ENCODE measurements around the gene HSPBP1.
A peak's percentile ranks its signal among the peaks of the same experiment; 100 is the strongest.
"Not testable (repeated sequence)": the region's sequence is repeated elsewhere in the genome, so short reads cannot be mapped to it uniquely, and the experiment has no call there.

Gene HSPBP1, protein sequence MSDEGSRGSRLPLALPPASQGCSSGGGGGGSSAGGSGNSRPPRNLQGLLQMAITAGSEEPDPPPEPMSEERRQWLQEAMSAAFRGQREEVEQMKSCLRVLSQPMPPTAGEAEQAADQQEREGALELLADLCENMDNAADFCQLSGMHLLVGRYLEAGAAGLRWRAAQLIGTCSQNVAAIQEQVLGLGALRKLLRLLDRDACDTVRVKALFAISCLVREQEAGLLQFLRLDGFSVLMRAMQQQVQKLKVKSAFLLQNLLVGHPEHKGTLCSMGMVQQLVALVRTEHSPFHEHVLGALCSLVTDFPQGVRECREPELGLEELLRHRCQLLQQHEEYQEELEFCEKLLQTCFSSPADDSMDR

GRCh38 chr19:55279770-55280643, at the start of gene HSPBP1:
HSPBP1 (minus strand) TSS chr19:55280110; CDS start chr19:55279608, 502 bp downstream.
- TF ChIP-seq, protein P1, sequence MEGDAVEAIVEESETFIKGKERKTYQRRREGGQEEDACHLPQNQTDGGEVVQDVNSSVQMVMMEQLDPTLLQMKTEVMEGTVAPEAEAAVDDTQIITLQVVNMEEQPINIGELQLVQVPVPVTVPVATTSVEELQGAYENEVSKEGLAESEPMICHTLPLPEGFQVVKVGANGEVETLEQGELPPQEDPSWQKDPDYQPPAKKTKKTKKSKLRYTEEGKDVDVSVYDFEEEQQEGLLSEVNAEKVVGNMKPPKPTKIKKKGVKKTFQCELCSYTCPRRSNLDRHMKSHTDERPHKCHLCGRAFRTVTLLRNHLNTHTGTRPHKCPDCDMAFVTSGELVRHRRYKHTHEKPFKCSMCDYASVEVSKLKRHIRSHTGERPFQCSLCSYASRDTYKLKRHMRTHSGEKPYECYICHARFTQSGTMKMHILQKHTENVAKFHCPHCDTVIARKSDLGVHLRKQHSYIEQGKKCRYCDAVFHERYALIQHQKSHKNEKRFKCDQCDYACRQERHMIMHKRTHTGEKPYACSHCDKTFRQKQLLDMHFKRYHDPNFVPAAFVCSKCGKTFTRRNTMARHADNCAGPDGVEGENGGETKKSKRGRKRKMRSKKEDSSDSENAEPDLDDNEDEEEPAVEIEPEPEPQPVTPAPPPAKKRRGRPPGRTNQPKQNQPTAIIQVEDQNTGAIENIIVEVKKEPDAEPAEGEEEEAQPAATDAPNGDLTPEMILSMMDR (IDR thresholded peaks at IDR 0.05; ENCODE audit: extremely low read depth, missing control alignments), result no peak
- DNase-seq (ENCODE audit: low spot score), result peak; percentile 89

DNA sequence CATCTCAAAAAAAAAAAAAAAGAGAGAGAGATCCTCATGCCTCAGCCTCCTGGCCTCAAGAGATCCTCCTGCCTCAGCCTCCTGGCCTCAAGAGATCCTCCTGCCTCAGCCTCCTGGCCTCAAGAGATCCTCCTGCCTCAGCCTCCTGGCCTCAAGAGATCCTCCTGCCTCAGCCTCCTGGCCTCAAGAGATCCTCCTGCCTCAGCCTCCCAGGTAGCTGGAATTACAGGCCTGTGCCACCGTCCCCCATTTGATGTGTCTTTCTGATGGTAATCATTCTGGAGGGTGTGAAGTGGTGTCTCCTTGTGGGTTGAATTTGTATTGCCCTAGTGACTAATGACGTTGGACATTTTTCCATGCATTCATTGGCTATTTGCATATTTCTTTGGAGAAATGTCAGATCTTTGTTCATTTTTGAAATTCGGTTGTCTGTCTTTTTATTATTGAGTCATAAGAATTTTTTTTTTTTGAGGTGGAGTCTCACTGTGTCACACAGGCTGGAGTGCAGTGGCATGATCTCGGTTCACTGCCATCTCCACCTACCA, 48.9 kb upstream of the HSPBP1 start:
- not testable (repeated sequence) for DNase-seq (ENCODE audit: low spot score)

- no peak for DNase-seq (ENCODE audit: low spot score)
These were observed 45.3 kb upstream of the HSPBP1 start, which contains the start of gene TMEM150B for GRCh38 chr19:55325172-55325571. TMEM150B (minus strand) TSS chr19:55325341; CDS start chr19:55321036, 4,305 bp downstream.

GRCh38 chr19:55324662-55325061, 44.8 kb upstream of the HSPBP1 start:
- no peak for DNase-seq (ENCODE audit: low spot score)
- TF ChIP-seq, protein P1 (IDR thresholded peaks at IDR 0.05; ENCODE audit: extremely low read depth, missing control alignments), result no peak

More at GRCh38 chr19:55325172-55325571, 45.3 kb upstream of the HSPBP1 start, which contains the start of gene TMEM150B:
- TF ChIP-seq, protein P1 (IDR thresholded peaks at IDR 0.05; ENCODE audit: extremely low read depth, missing control alignments), result no peak

GRCh38 chr19:55322204-55322885, 42.4 kb upstream of the HSPBP1 start:
- TF ChIP-seq, protein P1 (IDR thresholded peaks at IDR 0.05; ENCODE audit: extremely low read depth, missing control alignments), result no peak
- no peak for DNase-seq (ENCODE audit: low spot score)

- no peak for DNase-seq (ENCODE audit: low spot score)
- TF ChIP-seq, protein P1 (IDR thresholded peaks at IDR 0.05; ENCODE audit: extremely low read depth, missing control alignments), result no peak
These were observed 41.7 kb upstream of the HSPBP1 start for GRCh38 chr19:55321466-55322137.

All from GM20000 (cell line).